Colon (tissue), 2 donors: Measurements from ENCODE around the gene RPRD1B.

ENCODE experiments used
- FAIRE-seq: peaks from 2 replicates; lab custom pipeline; 2012; peaks lifted over from hg19 to GRCh38; lab: Jason Lieb, UNC
- donor health status: control.
- donor health status: control.

Gene RPRD1B

DNA sequence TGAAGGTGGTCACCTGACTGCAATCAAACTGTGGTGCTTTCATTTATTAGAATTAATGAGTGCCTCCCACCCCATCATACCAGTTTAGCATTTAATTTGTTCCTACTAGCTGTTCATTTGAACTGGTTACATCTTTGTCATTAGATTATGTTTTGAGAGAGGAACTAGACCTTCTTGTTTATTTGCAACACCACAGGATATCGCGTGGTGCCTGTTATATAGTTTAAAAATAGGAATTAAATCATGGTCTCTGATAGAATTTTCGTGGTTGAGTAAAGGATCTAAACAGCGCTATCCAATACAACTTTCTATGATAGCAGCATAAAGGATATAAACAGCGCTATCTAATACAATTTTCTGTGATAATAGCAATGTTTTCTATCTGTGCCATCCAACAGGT is 2.8 kb downstream of the RPRD1B start:
- FAIRE-seq = no peak

DNA sequence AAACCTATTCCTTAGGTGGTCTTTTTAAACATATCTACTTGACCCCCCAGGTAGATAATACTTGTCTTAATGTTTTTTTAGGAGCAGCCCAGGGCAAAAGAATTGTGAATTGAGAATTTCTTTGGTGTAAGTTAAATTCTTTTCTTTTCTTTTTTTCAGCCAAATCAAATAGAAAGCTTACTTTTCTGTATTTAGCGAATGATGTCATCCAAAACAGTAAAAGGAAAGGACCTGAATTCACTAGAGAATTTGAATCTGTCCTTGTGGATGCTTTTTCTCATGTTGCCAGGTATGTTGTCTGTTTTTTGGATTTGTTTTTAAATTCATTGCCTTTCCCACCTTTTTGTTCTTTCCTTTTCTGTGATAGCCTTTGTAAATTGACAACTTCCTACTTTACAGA is 6.7 kb downstream of the RPRD1B start:
- FAIRE-seq = no peak

DNA sequence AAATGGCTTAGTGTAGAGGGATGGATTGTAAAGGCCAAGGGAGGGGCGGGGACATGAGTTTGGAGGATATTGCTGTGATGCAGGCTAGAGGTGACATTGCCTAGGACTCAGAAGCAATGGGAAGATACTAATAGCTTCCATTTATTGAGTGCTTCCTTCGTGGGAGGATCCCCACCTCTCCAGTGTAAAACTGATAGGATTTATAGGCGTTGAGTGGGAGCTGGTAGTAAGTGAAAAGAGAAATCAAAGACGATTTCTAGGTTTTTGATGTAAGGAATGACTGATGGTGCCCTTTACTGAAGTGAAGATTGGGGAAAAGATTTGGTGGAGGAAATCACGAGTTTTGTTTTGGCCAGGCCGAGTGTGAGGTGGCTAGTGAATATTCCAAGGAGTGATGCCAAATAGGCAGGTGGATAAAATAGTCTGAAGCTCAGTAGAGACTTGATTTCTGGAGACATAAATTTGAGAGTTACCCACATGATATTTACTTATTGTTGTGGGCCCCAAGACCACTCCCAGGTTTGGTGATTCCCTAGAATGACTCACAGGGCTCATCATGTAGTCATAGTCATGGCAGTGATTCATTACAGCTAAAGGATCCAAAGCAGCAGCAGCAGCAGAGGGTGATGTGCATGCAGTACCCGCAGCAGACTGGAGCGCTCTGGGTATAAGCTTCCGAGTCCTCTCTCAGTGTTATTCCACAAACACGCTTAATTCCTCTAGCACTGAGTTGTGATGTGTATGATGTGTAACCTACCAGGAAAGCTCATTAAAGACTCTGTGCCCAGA is 10.2 kb downstream of the RPRD1B start:
- FAIRE-seq = no peak

DNA sequence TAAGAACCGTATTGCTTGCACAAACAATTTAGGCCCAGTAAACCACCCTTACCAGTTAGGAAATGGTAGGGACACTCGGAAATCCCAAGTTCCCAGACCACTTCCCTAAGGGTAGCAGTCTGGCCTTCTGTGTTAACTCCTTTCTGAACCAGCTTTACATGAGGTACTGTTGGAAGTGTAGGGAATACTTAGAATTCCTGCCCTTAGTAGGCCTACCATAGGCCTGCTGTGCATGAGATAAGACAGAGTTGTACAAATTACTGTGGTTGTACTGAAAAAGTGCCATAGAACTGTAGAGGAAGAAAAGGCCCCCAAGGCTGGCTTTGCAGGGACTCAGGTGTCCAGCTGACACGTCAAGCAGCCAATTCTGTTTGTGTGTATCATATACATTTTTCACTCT is 11.1 kb downstream of the RPRD1B start:
- FAIRE-seq = no peak

DNA sequence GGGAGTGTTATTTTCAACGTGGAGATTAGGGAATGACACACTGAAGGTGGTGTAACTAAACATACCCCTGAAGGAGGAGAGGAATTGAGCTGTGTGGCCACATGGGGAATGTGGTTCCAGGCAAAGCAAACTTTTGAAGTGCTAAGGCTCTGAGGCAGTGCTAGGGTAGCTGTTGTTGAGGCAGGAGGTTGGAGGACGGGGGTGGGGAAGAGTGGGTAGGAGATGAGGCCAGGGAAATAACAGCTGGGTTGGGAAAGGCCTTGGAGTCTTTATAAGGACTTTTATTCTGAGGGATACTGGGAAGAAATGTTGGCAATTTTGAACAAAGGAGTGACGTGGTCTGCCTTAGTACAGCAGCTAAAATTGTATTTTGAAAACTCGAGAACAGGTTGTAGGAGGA is 13.0 kb downstream of the RPRD1B start:
- FAIRE-seq = no peak

DNA sequence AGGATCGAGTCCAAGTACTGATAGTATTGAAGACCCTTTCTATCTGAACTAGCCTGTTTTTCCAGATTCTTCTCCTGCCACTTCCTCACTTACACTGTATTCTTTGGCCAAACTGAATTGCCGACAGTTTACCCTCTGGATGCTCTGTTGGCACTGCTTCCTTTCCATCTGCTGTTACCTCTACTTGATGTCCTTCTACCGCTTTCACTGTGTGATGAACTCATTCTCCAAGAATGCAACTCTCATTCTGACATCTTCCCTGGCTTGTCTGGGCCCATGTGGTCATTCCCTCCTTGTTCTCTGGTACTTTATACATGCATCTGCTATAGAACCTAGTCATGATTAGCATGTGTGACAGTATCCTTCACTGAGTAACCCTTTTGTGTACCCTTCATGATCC is 16.3 kb downstream of the RPRD1B start:
- FAIRE-seq = no peak

DNA sequence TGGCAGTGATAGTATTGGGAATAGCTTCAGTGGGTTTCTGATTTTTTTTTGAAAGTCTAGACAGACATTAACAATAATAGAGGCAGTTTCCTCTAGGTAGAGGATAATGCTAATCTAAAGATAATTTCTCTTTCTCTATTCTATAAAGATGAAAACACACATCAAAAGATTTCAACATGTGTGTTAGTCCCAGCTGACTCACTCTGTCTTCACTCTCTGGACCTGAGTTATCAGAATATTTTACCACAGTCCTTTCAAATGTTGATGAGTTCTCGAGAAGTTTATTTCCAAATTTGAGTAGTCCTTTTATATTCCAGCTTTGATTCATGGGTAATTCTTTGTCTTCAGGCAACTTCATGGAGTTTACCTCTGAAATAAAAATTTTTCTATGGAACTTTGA is 17.1 kb downstream of the RPRD1B start:
- FAIRE-seq = no peak

DNA sequence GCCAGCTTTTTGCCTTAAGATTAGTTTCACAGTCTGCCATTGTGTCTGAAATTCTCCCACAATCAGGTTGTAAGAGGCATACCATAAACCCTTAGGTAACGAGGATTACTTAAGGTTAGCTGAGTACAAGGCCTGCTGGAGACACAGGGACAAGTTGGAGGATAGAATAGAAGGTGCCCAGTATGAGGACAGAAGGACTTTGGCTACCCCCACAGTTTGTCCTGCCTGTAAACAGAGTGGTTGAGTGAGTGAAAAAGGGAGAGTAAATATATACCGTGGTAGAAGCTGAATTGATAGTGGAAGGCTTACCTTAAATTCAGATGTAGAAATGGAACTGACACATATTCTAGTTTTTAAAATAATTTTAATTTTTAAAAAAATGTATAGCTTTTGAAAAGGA is 19.3 kb downstream of the RPRD1B start:
- no peak for FAIRE-seq

DNA sequence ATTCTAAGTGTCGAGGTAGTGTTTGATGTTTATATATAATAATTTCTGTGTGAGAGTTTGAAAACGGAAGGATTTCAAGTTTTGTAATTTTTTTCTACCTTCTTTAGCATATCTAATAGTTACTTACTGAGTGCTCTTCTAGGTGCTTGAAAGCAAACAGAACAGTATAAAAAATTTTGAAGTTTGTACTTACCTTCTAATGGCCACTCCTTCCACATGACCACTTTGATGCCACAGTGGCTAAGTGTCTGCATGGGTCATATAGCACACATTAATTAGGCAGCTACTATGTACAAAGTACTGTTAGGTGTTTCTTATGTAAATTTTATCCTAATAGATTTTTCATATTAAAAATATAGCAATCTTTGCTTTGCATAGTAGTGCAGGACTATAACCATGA is 21.1 kb downstream of the RPRD1B start:
- FAIRE-seq = no peak

DNA sequence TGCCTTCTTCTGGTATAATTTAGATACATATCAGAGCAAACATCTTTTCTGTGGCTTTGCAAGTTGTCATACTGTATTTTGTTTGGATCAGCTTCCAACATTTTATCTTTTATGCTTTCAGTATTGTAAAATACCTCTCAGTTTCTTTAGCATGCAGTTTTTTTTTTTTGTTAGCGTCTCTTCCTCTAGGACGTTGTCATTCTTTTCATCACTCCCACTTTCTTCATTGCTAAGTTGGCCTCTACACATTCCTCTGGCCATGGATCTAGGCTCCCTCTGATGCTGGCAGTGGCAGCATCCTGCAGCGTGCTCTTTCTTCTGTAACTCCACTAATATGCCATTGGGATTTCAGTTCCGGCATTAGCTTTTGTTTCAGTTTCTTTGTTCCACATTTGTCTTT is 21.7 kb downstream of the RPRD1B start:
- FAIRE-seq = no peak

DNA sequence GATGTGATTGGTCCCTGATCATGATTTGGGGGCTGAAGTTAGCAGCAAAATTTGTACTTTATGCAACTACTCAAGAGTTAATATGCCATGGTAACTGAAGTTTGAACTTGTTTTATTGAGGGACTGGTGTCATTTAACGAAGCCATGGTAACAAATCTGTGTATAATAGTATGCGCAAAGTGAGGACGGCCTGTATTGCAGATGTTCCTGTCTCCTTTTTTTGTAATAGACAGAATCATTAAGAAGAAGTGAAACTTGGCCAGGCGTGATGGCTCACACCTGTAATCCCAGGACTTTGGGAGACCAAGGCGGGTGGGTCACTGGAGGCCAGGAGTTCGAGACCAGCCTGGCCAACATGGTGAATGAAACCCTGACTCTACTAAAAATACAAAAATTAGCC is 22.3 kb downstream of the RPRD1B start:
- no peak for FAIRE-seq

DNA sequence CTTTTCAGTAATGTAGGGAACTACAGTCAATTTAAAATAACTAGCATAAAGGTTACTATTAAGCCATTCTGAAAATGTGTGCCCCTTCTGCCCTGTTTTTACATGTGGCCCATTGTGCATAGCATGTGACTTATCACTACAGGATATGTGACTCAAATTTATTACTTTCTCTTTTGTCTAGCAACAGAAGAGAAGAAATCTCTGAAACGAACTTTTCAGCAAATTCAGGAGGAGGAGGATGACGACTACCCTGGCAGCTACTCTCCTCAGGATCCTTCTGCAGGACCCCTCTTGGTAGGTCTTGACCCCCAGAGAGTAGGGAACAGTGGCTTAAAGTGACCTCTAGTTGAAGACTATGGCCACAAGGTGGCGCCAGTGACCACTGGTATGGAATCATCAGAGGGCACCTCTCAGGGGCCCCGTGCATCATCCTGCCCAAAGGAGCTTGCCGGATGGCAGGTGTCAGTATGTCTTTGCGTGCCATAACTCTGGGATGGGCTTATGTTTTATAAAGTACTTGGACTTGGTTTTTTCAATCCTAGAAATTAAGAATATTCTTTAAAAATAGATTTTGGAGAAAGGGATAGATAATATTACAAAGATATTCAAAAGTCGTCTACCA is 23.9 kb downstream of the RPRD1B start:
- no peak for FAIRE-seq

DNA sequence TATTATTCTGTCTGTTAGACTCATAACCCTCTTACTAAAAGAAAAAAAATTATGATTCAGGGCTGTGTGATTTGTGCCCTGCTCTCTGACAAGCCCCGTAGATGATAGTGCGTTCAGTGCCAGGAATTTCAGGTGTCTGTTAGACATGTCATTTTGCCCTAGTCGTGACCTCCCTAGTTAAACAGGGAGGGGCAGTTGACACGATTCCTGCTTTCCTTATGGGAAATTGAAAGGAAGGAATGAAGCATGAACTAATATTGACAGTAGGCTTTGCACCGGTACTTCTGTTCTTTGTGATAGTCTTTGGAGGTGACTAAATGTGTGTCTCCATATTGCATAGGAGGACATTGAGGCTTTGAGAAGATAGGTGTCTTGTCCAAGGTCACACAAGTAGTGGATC is 26.3 kb downstream of the RPRD1B start:
- FAIRE-seq = no peak

DNA sequence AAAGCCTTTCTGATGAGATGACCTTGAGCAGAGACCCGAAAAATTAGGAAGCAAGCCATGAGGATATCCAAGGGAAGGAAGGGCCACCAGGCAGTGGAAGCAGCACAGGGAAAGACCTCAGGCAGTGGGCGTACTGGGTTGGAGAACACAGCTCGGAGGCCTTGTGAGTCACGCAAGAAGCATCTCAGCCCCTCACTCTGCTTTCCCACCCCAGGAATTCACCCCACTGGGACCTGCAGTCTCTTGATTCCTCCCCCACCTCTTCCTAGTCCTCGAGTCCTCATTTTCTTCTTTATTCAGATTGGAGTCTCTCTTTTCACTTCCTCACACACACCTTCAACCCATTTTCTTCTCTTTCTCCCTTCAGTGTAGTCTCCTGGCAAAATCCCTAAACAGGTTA is 27.0 kb downstream of the RPRD1B start:
- no peak for FAIRE-seq

DNA sequence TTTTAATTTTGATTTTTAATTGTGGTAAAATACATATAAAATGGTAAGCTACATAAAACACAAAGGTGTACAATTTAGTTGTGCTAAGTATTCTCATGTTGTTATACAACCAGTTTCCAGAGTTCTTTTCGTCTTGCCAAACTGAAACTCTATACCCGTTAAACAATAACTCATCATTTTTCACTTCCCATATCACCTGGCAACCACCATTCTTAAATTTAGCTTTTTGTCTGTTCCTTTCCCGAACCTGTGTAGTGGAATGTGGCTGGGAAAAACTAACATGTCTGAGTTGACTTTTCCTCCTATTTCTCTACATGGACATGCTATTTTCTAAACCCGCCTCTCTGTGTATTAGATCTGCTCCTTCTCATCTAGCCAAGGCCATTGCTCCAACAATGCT is 27.6 kb downstream of the RPRD1B start:
- no peak for FAIRE-seq

DNA sequence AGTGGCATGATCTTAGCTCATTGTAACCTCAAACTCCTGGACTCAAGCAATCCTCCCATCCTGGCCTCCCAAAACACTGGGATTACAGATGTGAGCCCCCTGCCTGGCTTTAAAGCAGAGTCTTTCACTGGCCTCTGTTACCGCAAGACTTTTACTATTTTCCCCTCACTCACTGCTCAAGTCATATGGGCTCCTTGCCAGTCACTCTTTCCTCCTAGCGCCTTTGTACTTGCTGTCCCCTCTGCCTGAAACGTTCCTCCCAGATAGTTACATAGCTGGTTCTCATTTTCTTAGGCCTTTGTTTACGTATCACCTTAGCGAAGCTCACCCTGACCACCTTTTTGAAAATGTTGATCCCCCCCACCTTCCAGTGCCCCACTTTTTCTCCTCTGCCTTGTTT is 29.3 kb downstream of the RPRD1B start:
- FAIRE-seq = no peak

DNA sequence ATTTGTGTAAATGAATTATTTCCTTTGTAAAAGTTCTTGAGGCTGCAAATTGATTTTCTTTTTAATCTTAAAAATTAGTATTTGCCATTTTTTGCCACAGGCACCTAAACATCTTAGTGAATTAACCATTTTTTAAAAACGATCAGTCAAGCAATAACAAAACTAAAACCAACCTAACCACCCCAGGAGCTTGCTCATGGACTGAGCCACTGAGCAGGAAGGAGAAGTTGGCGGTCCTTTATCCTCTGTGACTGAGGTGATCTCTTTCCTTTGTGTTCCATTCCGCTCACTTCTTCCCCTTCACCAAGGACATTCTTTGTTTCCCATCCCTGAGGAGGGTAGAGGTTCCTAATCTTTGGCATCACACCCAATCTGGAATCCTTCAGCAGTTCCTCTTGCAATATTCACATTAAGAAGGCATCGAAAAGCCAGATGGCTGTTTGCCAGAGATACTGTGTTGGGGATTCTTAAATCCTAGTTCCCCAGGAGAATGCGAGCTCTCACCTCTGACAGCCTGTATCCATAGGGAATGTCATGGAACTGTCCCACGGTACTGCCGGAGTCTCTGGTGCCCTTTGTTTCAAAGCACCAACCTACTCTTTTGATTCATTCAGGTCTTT is 30.5 kb downstream of the RPRD1B start:
- no peak for FAIRE-seq

DNA sequence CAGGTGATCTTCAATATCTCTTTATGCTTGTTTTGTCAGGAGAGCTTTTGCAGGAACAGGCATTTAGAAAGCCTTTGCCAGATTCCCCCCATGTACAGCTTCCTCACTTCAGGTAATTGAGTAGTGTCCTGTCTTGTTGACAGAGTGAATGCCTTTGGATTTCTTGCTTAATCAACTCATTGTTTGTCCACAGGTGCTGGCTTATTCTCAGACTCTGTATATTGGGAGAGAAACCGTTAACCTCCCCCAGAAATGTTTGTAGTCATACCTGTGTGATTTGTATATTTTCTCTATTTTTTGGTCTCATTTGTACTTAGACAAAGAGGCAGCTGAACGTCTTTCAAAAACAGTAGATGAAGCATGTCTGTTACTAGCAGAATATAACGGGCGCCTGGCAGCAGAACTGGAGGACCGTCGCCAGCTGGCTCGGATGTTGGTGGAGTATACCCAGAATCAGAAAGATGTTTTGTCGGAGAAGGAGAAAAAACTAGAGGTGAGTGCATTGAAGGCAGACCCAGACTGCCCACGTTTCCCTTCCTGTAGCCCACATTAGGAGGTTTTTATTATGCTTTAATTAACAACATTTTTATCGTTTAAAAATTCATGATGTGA is 32.3 kb downstream of the RPRD1B start:
- no peak for FAIRE-seq

DNA sequence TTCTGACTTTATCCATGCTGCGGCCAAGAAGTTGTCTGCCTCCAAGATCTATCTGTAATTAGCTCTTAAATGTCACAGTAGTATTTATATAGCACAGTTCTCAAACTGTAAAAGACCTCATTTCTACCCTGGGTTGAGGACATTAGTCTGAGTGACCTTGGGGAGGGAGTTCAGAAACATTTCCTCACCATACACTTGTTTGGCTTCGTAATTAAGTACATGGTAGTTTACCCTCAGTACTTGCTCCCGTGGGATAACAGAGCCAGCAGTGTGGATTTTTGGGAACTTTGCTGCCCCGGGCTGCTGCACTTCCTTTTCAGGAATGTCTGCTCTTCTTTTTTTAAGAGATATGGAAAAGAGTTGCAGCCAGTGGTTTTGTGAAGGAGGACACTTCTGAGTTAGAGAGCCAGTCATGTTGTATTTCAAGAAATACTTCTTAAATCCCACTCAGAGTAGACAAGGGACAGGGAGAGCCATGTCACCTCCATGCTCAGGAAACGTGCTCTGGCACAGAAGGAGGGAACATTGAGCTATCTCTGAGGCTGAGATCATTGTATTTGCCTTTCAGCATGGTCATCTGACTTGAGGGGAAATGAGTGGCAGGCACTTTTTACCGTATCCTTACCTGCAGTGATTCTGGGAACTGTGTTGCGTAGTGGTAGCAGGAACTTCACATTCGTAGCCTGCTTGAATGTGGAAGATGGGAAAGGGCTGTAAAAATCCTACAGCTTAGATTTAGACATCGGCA is 33.6 kb downstream of the RPRD1B start:
- FAIRE-seq = no peak

DNA sequence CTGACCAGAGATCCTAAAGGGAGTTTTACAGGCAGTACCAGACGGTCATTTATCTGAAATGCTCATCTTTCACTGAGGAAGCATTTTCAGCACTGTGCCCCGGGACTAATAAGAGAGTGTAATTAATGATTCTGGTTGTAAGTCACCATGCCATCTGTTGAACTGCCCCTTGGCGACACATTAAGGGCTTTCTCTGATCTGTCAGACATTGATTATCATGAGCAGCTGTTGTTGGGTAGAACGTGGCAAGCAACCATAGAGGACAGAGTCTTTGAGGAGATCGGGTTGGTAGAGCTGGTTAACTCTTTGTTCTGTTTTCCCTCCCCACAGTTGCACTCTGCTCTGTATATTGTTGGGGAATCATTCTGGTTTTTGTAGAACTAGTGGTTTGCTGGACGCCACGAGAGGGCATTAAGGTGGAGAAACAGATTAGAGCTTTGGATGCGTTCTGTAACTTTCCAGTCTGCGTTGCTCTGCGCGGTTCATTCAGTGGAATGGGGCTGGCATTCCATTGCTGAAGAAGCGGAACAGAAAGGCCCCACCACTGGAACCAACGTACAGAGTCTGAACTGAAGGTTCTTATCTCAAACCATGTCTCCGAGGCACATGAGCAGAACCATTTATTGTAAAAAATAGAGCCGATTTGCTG is 34.3 kb downstream of the RPRD1B start:
- no peak for FAIRE-seq

DNA sequence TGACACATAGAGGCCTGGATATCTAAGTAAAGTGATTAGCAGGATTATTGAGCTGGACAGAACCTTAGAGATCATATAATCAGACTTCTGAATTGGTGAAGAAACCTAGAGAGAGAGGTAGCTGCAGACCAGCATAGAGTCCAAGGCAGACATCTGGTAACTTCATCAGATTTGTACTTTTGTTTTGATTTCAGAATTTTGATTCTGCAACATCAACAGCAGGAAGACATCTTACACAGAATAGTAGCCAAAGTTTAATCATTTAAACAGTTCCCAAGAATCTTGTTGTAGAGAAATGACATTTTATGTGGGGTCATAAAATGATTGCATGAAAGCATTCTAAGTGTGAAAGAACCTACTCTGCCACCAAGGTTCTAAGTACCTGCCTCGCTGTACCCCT is 39.4 kb downstream of the RPRD1B start:
- no peak for FAIRE-seq
